Cerebellar cortex (tissue), 1 donor: ENCODE measurements around the gene STAC.

Experiments
- DNase-seq: peaks from one replicate; pipeline ENCODE4 v3.0.0-alpha.2; 2015; ENCODE audit warnings: low spot score

The STAC gene

GRCh38 chr3:36380221-36381031 is at the start of gene STAC:
Gene STAC (plus strand): TSS chr3:36380504. CDS start chr3:36380644, 140 bp downstream.
- peak; percentile 57 for DNase-seq

- no peak for DNase-seq
These were observed 48.2 kb upstream of the STAC start for GRCh38 chr3:36332139-36332538.

- no peak for DNase-seq
These were observed 18.1 kb upstream of the STAC start for GRCh38 chr3:36362216-36362615.

- DNase-seq = no peak
These were observed 17.3 kb upstream of the STAC start for GRCh38 chr3:36362973-36363372.

- no peak for DNase-seq
These were observed 16.0 kb upstream of the STAC start for GRCh38 chr3:36364260-36364659.

- DNase-seq = no peak
These were observed 14.5 kb upstream of the STAC start for GRCh38 chr3:36365829-36366228.

- DNase-seq = no peak
These were observed 14.0 kb upstream of the STAC start for GRCh38 chr3:36366308-36366707.

GRCh38 chr3:36367912-36368573 is 12.3 kb upstream of the STAC start:
- DNase-seq = no peak

- no peak for DNase-seq
These were observed 7.8 kb upstream of the STAC start for GRCh38 chr3:36372534-36372935.

GRCh38 chr3:36373084-36373483 is 7.2 kb upstream of the STAC start:
- no peak for DNase-seq

GRCh38 chr3:36373666-36374065 is 6.6 kb upstream of the STAC start:
- DNase-seq = no peak

GRCh38 chr3:36379872-36380220 is 458 bp upstream of the STAC start:
- DNase-seq = no peak

- peak; percentile 69 for DNase-seq
These were observed 1.1 kb downstream of the STAC start for GRCh38 chr3:36381311-36381956.

- DNase-seq = no peak
These were observed 13.3 kb downstream of the STAC start for GRCh38 chr3:36393563-36393962.

- DNase-seq = no peak
These were observed 13.9 kb downstream of the STAC start for GRCh38 chr3:36394176-36394575.

GRCh38 chr3:36397841-36398240 is 17.5 kb downstream of the STAC start:
- no peak for DNase-seq

- no peak for DNase-seq
These were observed 19.6 kb downstream of the STAC start for GRCh38 chr3:36399933-36400332.

- DNase-seq = peak; percentile 76
These were observed 20.8 kb downstream of the STAC start for GRCh38 chr3:36401056-36401455.

- no peak for DNase-seq
These were observed 23.4 kb downstream of the STAC start for GRCh38 chr3:36403661-36404060.

- no peak for DNase-seq
These were observed 24.9 kb downstream of the STAC start for GRCh38 chr3:36405190-36405589.

GRCh38 chr3:36408146-36408545 is 27.8 kb downstream of the STAC start:
- DNase-seq = no peak

GRCh38 chr3:36409862-36410261 is 29.6 kb downstream of the STAC start:
- DNase-seq = peak; percentile 29

GRCh38 chr3:36411587-36411986 is 31.3 kb downstream of the STAC start:
- DNase-seq = no peak
